ENCODE measurements around the gene HS3ST3B1.

Gene HS3ST3B1

DNA sequence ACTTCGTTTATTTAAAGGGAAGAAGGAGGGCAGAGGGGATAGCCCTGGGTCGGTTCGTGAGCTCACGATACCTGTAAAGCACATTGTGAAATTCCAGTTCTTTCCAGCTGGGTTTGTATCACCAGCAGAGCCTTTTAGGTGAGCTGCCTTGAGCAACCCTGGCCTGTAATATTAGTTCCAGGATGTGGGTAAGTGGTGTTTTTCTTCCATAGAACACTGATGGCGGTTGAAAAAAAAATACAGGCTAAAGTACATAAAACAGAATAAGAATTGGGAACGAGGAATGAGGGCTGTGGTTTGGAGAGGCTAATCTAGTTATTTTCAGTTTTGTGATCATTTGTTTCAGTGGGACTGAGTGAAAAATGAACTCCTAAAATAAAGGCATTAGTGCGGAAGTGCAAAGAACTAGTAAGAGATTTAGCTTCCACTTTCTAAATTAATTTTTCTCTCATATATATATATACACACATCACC lies 20.6 kb downstream of the HS3ST3B1 start:
- no peak for FAIRE-seq

DNA sequence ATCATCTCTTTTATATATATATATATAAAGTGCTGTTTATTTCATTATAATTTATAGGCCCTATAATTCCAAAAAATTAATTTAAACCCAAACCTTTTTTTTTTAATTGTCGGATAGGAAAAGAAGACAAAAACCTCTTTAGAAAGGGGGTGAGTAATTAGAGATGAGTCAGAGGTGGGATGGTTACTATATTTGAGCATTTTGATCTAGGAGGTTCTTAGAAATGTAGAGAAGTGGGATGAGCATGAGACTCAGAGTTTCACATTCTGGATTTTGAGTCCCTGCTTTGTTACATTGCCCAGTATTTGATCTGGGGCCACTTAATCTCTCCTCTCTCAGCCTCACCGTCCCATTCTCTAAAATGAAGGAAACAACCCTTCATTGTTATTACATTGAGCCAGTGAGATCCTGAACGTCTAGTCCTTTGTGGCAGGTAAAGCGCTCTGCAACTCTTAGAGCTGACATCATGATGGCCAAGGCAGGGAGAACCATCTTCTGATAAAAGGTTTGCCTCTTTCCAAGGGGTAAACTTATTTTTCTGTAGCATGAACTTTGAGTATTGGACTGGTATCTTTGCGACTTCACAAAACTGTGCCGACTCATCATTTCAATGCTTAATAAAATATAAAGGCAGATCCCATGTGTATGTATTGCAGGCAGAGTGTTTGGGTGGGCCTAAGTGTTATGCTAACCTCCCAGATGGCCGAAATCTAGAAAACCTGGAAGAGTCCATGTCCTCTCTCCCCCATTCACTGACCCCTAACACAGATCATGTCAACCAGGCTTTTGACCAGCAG lies 21.3 kb downstream of the HS3ST3B1 start:
- no peak for FAIRE-seq

DNA sequence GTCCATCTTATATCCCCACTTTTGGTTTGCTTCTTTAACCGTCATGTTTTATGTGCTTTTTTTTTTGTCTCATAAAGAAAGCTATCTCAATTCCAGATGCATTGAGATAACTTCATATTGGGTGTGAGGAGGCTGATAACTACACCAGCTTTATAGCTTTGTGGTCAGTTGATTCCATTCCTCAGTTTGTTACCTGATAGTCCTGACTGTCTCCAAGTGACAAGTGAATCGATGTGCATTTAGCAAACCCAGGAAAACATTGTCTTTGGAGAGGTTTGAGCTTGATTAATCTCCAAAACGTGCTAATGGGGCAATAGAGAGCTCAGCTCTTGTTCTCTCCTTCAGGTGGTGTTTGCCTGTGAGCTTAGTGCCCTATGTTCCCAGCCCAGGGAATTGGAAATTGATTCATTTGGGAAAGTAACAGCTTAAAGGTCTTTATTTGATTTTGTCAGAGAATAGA lies 22.7 kb downstream of the HS3ST3B1 start:
- FAIRE-seq = no peak

- FAIRE-seq = no peak
Observed at GRCh38 chr17:14325618-14326167, 24.8 kb downstream of the HS3ST3B1 start.

DNA sequence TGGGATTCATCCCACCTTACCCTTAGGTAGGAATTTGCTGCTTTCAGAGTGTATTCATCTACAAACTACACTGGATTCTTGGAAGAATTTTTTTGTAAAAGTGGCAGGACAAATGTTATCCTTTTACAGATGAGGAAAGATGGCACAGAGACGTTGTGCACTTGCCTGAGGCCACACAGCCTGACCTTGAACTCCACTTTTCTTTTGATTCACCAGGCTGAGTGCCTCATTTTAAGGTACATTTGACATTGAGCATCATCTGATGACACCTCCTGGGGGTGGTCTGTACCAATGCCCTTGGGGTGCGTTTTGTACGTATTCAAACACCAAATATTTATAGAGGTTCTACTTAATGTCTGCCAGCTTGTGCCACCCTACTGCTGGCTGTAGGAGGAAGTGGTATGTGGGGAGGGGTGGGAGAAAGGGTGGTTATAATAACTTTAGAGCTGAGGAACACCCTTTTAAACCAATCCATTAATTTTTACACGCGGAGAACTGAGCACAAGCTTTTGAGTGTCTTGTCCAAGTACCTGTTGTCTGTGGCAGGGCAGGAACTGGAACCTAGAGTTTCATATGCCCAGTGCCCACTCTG lies 29.1 kb downstream of the HS3ST3B1 start:
- FAIRE-seq = no peak

GRCh38 chr17:14330492-14330962 lies 29.6 kb downstream of the HS3ST3B1 start:
- FAIRE-seq = no peak

DNA sequence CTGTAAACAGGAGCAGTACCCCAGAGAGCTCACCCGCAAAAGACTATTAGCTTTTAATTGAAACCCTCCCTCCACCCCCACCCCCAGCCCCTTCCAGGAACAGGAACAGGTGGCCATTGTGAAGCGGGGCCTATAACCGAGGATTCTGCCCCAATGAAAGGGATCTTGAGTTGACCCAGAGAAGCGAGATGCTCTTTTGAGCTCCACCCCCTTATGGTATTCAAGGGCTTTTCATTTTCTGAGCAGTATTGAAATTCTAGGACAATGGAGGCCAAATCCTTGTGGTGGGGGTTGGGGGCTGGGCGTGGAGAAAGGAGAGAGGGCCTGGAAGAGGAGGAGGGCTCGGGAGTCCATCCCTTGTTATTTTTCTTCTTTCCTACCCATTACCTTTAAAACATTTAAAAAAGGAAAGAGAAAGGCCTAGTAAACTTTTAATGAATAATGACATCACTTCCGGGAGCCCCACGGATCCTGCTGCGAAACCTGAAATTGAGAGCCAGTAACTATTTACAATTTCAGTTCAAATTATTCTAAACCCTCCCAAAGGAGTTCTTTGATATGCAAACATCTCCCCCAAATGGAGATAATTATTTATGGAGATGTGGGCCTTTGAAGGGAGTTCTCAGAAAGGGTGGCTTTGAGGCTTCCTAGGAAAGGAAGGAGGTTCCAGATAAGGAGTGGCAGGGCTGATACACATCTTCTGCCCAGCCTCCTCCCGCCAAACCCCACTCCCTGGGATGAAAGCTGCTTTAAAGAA lies 30.5 kb downstream of the HS3ST3B1 start:
- FAIRE-seq = no peak

GRCh38 chr17:14331982-14332298 lies 31.1 kb downstream of the HS3ST3B1 start:
- FAIRE-seq = no peak

DNA sequence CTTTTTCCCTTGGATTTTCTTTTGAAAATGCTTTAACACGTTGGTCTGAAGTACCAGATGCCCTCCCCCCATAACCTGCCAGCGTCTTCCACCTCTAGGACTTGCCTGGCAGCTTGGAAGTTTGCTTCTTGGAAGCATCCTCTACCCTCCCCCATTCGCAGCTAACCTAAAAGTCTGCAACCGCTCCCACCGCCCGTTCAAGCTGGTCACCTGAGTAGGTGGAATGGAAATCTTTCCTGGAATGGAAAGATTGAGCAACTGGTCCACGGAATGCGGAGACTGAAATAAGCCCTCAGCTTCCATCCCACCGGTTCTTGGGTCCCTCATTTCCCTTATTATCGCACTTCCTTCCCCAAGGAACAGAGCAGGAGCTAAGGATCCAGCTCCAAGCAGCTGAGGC lies 31.4 kb downstream of the HS3ST3B1 start:
- no peak for FAIRE-seq

GRCh38 chr17:14333506-14333905 lies 32.6 kb downstream of the HS3ST3B1 start:
- no peak for FAIRE-seq

- FAIRE-seq = no peak
Observed at GRCh38 chr17:14334276-14334840, 33.5 kb downstream of the HS3ST3B1 start.

GRCh38 chr17:14334919-14335318 lies 34.0 kb downstream of the HS3ST3B1 start:
- no peak for FAIRE-seq

GRCh38 chr17:14336418-14336817 lies 35.5 kb downstream of the HS3ST3B1 start:
- no peak for FAIRE-seq

GRCh38 chr17:14337596-14338079 lies 36.8 kb downstream of the HS3ST3B1 start:
- FAIRE-seq = no peak

GRCh38 chr17:14340857-14341754 lies 40.2 kb downstream of the HS3ST3B1 start:
- no peak for FAIRE-seq

GRCh38 chr17:14341866-14342265 lies 41.0 kb downstream of the HS3ST3B1 start:
- FAIRE-seq = no peak

GRCh38 chr17:14346801-14347200 lies 45.9 kb downstream of the HS3ST3B1 start:
- FAIRE-seq = no peak

- no peak for FAIRE-seq
Observed at GRCh38 chr17:14351493-14351892, 50.6 kb downstream of the HS3ST3B1 start.

GRCh38 chr17:14352136-14352535 lies 51.3 kb downstream of the HS3ST3B1 start:
- no peak for FAIRE-seq

- FAIRE-seq = no peak
Observed at GRCh38 chr17:14353861-14354474, 53.1 kb downstream of the HS3ST3B1 start.

DNA sequence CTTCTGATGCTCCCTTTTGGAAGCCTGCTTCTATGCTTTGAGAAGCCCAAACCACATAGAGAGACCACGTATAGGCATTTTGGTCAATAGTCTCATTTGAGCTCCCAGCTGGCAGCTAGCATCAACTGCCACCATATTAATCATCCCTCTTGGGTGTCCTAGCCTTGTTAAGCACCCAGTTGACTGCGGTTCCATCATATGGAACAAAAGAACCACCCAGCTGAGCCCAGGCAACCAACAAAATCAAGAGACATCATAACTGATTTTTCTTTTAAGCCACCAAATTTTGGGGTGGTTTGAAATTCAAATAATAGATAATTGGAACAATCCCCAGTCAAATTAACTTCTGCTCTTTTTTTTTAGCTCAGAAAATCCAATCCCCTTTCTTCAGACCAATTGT lies 53.9 kb downstream of the HS3ST3B1 start:
- FAIRE-seq = no peak

All from G401.6 (cell line).